ENCODE results near the gene GALNT12. TPM values are rescaled to one million over a fixed set of nuclear protein-coding genes. Genes with fewer than 3 reads are reported as not detected.

The GALNT12 gene
- total RNA-seq, 1 experiment from 2014 or later, result 34.7 TPM

DNA sequence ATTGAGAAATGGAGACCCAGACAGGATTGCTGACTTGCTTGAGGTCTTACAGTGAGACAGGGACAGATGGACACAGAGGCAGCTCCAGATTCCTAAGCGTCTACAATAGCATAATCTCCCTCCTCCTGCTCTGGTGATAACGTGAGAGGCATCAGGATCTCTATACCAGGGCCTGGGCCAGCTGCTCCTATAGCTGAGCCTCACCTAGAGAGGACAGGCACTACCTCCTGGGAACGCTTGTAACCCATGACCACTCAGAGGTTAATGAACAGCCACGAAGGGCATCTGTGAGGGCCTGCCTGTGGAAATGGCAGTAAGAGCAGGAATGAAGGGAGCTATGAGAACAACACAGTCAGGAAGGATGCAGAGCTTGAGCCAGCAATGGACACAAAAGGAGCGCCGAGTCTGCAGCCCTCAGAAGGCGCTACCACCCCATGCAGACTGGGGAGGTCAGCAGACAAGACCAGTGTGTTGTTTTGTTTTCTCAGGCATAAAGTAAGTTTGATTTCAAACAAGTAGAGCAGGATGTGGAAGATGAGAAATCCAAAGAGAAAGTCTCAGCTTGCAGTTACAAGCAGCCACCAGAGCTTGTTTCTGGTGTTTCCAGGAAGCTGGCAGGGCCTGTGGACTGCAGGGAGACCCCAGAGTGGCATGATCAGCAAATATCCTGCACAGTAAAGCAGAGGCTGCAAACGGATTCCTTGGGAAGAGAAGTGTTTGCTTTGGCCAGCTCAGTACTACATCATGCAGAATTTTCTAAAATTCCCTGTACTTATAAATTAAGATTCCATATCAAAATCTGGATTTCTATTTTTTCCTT, 28.5 kb upstream of the GALNT12 start:
- in situ Hi-C loops (cut with HindIII; ENCODE audit: low pct_unique_long_range_greater_than_20kb, low sequenced_read_pairs), result no loop called here
- DNase-seq (ENCODE audit: low read depth, low spot score), result no peak

DNA sequence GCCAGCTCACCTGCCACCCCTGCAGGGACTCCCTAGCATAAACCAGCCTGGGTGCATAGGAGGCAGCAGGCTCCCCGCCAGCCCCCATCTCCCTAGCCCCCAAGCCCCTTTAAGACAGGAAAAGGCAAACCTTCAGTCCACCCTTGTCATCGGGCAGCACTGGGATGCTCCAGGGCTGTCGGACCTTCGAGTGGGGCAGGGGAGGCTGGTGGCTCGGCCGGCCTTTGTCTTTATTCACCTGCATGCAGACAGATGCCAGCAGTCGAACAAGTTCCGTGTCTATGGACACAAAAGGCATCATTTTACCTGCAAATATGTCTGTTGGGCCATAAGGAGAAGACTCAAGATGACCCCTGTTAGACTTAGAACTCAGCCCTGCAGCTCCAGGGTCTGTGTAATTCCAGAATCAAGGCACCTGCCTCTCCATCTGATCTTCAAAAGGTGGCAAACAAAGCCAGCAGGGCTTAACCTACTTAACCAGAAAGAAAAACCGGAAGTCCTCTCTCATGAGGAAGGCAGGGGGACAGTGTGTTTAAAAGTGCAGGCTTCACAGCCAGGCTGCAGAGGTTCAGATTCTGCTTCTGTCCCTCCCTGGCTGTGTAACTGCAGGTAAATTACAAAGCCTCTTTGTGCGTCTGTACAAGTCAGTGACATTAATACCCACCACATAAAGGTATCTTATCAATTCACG, 27.3 kb upstream of the GALNT12 start:
- in situ Hi-C loops (cut with HindIII; ENCODE audit: low pct_unique_long_range_greater_than_20kb, low sequenced_read_pairs), result no loop called here
- DNase-seq (ENCODE audit: low read depth, low spot score), result no peak

DNA sequence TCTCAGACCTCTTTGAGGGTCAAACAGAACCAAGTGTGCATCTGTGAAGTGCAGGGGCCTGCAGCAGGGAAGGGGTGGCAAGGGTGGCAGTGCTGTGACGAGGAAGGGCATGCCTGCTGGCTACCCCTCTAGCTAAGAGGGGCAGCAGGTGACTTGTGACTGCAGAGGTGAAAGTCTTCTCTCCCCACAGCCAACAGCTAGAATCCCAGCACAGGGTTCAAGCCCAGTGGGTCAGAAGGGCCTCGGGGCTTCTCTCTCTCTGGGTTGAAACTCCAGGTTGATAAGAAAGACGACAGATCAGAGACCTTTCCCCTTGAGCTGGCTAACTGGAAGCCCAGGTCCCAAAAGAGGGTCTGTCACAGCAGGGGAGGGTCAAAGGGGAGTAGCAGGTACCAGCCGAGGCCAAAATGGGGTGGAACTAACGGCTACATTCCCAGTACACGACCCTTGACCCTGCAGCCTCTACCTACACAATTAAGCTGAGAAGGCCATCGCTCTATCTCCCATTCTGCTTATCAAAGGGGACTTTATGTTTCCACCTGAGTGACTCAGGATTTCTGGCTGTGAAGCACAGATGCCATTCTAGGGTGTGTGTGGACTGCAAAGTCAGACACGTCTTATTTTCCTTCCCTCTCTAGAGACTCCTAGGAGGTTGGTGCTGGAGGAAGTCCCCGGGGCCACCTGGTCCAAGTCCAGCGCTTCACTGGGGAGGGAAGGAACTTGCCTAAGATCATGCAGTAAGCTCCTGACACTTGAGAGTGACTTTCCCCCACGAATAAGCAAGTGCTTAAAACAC, 25.7 kb upstream of the GALNT12 start:
- no peak for DNase-seq (ENCODE audit: low read depth, low spot score)
- in situ Hi-C loops (cut with HindIII; ENCODE audit: low pct_unique_long_range_greater_than_20kb, low sequenced_read_pairs), result no loop called here

GRCh38 chr9:98783518-98784226, 23.8 kb upstream of the GALNT12 start:
- no peak for DNase-seq (ENCODE audit: low read depth, low spot score)
- in situ Hi-C loops (cut with HindIII; ENCODE audit: low pct_unique_long_range_greater_than_20kb, low sequenced_read_pairs), result no loop called here

DNA sequence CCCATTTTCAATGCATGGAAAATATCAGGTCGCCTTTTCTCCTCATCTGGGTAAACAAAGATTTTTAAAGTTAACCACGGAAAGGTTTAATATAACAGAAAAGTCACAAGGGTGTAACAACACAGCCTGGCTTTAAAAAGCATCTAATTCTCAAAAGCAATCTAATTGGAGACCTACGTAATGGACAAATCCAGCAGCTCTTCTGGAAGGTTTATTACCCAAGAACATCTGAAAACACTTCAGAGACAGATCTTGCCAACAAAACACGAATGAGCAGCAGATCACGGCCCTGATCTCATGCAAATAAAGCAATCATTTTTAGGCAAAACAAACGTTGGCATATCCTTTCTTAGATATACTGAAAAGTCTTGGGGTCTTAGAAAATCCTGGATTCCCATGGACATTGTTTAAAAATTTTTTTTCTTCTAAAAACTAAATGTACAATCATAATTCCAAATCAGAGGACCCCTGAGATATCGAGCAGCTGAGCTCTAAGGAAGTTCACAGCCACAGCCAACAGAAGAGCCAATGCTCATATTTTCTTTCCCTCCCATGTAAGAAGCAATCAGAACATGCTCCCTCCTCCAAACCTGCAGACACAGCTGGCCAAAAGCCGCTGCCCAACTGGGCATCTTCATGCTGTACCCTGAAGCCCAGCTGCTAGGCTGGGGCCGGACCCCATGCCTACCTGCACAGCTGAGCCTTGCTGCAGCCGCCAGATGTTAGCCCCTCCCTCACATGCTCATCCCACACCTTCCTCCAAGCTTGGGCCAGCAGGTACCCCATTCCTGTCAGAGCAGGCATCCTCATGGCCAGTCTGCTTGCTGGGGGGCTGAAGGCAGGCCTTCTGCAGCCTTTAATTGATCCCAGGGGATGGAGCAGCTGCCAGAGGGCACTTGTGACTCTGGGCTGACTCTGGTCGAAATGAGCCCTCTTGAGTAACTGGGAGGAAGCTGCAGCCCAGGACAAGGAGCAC, 22.4 kb upstream of the GALNT12 start:
- in situ Hi-C loops (cut with HindIII; ENCODE audit: low pct_unique_long_range_greater_than_20kb, low sequenced_read_pairs), result no loop called here
- no peak for DNase-seq (ENCODE audit: low read depth, low spot score)

DNA sequence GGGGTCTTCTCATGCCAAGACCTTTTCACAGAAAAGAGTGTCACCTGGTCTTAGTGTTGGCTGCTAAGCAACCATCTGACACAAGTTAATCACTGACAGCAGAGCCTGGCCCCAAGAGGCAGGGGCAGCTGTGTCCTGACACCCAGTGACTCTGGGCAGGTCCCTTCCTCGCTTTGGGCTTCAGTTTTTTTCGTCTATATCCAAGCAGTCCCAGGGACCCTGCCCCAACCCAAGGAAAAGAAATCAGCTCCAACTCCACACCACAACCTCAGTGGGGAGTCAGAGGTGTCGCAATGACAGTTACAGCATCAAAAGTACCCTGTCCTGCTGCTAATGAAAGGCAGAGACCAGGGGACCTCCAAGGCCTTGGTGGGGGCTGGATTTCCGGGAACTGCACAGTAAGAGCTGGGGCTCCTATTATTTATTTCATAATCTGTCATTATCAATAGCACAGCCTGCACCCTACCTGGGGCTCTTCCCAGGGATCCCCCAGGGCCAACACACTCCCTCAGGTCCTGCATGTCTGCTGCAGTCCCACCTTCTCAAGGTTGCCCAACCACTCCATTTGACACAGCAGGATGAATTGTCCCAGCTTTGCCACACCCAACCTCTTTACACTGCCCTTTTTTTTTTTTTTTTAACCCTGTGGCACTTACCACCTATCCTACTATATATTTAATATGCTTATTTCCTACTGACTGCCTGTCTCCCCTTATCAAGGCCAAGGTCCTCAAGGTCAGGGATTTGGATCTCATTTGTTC, 20.5 kb upstream of the GALNT12 start:
- in situ Hi-C loops (cut with HindIII; ENCODE audit: low pct_unique_long_range_greater_than_20kb, low sequenced_read_pairs), result no loop called here
- DNase-seq (ENCODE audit: low read depth, low spot score), result no peak

DNA sequence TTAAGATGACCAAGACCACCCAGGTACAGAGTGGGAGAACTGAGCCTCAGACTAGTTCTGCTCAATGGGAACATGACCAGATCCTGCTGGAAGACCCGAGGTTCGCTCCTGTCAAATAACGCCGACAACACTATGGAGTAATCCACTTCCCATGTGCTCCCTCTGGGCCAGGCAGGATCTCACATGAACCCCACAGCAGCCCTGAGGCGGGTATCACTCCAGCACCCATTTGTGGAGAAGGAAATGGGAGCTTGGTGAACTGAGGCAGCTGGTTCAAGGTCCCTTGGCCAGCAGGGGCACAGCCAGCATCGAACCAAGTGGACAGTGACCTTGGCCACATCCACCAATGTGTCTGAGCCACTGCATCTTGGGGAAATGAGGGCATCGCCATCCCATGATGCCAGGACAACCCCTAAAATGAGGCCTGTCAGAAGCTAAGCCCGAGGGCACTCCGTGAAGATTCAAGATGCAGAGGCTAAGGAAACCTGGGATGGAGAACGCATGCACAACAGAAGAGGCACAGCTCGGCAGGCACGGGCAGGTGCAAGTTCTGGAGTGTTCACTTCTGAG, 19.6 kb upstream of the GALNT12 start:
- in situ Hi-C loops (cut with HindIII; ENCODE audit: low pct_unique_long_range_greater_than_20kb, low sequenced_read_pairs), result no loop called here
- no peak for DNase-seq (ENCODE audit: low read depth, low spot score)

GRCh38 chr9:98789483-98790133, 17.9 kb upstream of the GALNT12 start:
- no peak for DNase-seq (ENCODE audit: low read depth, low spot score)
- in situ Hi-C loops (cut with HindIII; ENCODE audit: low pct_unique_long_range_greater_than_20kb, low sequenced_read_pairs), result no loop called here

GRCh38 chr9:98790134-98790841, 17.2 kb upstream of the GALNT12 start:
- in situ Hi-C loops (cut with HindIII; ENCODE audit: low pct_unique_long_range_greater_than_20kb, low sequenced_read_pairs), result no loop called here
- DNase-seq (ENCODE audit: low read depth, low spot score), result no peak

GRCh38 chr9:98790842-98791607, 16.4 kb upstream of the GALNT12 start:
- in situ Hi-C loops (cut with HindIII; ENCODE audit: low pct_unique_long_range_greater_than_20kb, low sequenced_read_pairs), result no loop called here
- DNase-seq (ENCODE audit: low read depth, low spot score), result peak; percentile 79

- in situ Hi-C loops (cut with HindIII; ENCODE audit: low pct_unique_long_range_greater_than_20kb, low sequenced_read_pairs), result no loop called here
- no peak for DNase-seq (ENCODE audit: low read depth, low spot score)
These were observed 15.6 kb upstream of the GALNT12 start for GRCh38 chr9:98791608-98792490.

DNA sequence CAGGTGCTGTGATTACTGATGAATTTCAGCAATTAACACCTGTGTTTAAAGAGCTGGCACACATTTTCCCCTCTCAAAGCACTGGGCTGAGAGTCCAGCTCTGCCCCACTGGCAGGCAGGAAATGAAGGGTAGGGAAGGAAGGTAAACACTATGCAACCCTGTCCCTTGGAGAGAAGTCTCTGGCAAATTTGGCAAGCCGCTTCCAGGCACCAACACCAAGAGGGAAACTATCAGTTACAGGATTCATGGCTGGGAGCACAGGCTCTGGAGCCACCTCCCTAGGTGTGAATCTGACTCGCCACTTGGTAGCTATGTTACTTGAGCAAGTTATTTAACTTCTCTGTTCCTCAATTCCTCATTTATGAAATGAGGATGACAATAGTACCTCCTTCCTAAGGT, 14.4 kb upstream of the GALNT12 start:
- in situ Hi-C loops (cut with HindIII; ENCODE audit: low pct_unique_long_range_greater_than_20kb, low sequenced_read_pairs), result no loop called here
- DNase-seq (ENCODE audit: low read depth, low spot score), result no peak

DNA sequence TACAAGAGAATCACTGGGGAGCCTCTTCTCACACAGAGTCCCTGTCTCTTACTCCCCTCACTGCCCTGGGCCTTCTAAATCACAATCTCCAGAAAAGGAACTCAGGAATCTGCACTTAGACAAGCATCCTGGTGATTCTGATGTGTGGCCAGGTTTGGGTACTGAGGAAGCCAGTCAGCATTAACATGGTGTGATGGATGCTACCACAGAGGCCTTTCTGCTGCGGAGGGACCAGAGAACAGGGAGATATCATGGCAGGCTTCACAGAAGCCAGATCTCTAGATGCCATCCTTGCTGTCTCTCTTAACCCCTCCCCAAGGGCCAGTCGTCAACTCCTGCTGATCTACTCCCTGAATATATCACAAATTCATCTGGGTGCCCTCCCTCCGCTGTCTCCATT, 12.7 kb upstream of the GALNT12 start:
- no peak for DNase-seq (ENCODE audit: low read depth, low spot score)
- in situ Hi-C loops (cut with HindIII; ENCODE audit: low pct_unique_long_range_greater_than_20kb, low sequenced_read_pairs), result no loop called here

All from SK-MEL-5 (cell line).